HG02870 (cell line): ENCODE results near the gene SPINK6.
A peak's percentile ranks its signal among the peaks of the same experiment; 100 is the strongest.

Source experiments
- ATAC-seq: cut with Tn5 transposase; IDR thresholded peaks from one replicate; pipeline ENCODE4 v1.9.1; 2021; ENCODE audit warnings: mild to moderate bottlenecking, moderate library complexity; ENCODE audit not compliant: unreplicated experiment

SPINK6 gene, protein sequence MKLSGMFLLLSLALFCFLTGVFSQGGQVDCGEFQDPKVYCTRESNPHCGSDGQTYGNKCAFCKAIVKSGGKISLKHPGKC

DNA sequence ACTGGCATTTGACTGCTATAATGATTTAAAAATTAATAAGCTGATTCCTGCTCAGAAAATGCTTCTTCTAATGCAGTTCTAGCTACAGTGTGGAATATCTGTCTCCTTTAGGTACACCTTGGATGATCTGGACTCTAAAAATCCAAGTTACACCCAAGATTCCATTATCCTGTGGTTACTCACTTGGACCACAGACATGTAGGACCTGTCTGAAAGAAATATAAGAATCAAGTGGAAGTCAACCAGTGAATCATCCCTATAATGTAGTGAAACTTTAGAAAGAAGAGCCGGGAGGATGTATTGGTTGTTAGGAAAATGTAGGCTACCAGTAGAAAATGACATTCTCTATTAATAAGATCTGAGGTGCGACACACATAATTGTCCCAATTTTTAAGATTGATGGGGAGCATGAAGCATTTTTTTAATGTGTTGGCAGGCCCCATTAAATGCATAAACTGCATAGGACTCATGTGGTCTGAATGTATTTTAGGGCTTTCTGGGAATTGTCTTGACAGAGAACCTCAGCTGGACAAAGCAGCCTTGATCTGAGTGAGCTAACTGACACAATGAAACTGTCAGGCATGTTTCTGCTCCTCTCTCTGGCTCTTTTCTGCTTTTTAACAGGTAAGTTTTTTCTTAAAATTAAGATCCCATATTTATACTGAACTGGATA lies at the start of gene SPINK6:
Gene SPINK6 (plus strand): TSS at position 512 of the 673 bp plus-strand sequence. CDS start 55 bp downstream, at position 567.
- no peak for ATAC-seq

DNA sequence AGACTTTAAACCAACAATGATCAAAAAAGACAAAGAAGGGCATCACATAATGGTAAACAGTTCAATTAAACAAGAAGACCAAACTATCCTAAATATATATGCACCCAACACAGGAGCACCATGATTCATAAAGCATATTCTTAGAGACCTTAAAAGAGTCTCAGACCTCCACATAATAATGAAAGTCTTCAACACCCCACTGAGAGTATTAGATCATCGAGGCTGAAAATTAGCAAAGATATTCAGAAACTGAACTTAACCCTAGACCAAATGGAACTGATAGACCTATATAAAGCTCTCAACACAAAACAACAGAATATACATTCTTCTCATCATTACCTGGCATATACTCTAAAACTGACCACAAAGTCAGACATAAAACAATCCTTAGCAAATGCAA lies 46.2 kb upstream of the SPINK6 start:
- ATAC-seq, result no peak

DNA sequence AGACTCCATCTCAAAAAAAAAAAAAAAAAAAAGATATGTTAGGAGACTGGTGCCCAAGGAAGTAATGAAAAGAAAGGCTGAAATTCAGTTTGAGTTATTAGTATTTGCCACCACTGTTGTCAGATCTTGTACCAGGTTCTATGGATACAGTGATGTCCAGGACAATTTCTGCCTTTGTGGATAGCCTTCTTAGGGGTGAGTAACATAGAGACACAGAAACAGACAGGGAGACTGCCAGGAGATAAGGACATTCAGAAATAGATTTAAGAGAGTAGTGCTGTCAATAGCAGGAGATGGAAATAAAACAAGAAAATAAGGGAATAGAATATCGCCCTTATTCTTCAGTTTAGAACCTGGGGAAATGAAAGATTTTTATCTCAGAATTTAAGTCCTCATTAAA lies 40.8 kb upstream of the SPINK6 start:
- no peak for ATAC-seq

DNA sequence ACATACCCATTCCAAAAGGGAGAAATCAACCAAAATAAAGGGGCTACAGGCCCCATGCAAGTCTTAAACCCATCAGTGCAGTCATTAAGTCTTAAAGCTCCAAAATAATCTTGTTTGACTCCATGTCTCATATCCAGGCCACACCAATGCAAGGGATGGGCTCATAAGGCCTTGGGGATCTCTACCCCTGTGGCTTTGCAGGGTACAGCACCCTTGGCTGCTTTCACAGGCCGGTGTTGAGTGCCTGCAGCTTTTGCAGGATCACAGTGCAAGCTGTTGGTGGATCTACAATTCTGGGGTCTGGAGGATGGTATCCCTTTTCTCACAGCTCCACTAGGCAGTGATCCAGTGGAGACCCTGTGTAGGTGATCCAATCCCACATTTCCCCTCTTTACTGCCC lies 39.5 kb upstream of the SPINK6 start:
- no peak for ATAC-seq

DNA sequence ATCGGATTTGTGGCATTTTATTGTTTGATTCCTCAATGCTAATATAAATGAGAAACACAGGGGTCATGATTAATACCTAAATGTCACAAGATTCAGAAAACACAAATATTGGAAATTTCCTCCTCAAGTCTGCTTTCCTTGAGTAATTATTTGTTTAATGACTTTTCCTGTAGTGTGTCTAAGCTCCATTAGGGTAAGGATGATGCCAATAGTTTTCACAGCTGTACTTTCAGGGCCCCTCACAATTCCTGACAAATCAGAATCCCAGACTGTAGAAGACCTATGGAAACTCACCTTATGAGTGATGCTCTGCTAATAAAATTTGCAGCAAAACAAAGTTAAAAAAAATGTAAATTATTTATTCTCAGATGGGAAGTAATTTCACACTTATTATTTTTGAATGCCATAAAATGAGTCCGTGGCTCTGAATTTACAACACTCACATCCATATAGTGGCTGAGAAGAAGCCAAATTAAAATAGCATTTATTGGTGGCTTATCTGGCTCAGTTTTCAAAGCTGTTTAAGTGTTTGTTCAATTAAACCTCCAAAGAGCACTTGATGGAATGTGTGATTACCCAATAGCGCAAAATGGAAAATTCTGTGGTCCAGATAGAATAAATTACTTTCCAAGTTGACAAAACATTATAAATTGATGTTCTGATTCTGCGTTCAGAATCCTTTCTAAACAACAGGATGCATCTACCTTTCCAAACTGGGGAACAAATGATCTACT lies 36.1 kb upstream of the SPINK6 start:
- no peak for ATAC-seq

DNA sequence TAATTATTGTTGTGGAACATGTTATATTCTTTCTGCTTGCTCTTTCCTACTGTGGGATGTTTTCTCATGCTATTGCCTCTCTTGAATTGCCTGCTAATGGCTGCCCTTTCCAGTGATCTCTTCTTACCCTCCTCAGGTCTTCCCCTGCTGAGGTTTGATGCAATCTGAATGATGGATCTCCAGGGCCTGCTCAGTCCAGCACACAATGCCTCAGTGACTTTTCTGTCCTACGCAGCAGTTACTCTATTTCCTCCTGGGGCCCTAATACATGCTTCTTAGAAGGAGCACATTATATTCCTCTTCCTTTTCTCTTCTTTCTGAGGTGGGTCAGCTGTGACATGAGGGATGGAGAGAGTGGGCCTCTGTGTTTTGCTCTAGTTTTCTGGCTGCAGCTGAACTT lies 34.6 kb upstream of the SPINK6 start, which contains the start of gene SPINK14:
Gene SPINK14 (plus strand): TSS at position 301 of the 400 bp plus-strand sequence. CDS start 1,187 bp downstream, outside the sequence.
- ATAC-seq, result no peak

DNA sequence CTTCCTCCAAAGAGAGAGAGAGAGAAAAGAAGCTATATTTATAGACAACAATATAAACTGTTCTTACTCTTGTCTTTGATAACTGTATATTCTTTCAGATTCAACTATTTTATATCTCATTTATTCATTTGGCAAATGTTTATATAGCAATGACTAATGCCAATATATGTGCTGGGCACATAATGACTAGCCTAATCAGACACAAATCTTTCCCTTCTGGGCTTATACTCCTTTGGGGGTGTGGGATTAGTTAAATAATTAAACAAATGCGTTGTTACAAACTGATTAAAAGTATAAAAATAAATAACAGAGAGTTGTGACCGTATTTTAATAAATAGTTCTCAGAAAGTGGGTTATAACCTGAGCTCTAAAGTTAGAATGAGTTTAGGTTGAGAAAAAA lies 30.5 kb upstream of the SPINK6 start:
- ATAC-seq, result no peak

DNA sequence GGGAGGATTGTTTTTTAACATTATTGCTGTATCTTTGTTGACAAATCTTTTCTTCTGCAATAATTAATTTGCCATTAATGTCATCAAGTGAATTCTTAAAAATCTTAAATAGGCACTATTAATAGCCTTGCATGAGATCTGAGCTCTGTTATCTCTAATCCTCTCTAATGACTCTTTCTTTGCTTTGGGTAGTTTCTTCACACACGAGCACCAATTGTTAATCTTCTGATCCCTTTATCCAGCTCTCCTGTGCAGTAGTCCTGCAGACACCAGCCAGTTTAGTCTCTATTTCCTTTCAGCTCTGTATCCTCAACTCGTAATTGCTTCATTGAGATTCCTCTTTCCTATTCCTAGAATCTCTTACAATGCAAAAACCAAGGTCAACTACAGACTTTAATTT lies 26.4 kb upstream of the SPINK6 start:
- no peak for ATAC-seq

DNA sequence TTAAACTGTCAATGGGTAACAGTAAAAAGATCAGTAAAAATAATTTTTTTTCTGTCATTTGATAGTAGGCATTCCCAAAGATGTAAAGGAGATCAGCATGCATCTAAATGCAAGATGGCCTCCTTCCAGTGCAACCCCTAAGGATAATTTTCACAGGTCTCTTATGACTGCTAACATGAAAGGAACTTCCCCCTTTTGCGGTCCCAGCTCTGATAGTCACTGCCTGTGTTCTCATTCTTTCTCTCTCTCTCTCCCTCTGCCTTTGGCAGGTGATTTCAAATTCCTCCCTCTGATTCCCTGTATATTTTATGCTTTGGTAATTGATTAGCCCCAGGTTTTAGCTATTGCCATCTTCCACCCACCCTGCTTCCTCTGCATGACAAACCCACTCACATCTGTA lies 25.6 kb upstream of the SPINK6 start:
- ATAC-seq, result no peak

DNA sequence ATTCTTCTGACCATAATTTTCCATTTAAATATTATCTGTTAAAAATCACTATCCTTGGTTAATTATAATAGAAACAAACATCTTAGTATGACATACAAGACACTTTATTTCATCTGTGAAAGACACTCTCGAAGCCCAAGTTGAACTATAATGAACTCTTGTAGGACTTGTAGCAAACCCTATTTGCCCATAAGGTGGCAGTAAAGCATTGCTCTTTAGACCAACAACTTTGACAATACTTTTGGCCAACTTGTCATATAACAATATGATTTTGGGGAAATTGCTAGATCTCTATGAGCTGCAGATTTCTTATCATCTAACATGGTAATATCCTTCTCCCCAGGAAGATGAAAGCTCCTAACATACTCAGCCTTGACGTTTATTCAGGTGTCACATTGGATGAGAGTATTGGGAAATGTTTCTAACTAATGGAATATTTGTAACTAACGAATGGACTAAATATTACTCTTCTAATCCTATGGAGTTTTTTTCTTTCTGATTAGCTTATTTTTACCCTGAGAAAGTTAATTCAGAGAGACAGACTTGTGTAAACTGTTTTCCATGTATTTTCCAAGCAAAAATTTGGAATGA lies 23.5 kb upstream of the SPINK6 start:
- ATAC-seq, result no peak

DNA sequence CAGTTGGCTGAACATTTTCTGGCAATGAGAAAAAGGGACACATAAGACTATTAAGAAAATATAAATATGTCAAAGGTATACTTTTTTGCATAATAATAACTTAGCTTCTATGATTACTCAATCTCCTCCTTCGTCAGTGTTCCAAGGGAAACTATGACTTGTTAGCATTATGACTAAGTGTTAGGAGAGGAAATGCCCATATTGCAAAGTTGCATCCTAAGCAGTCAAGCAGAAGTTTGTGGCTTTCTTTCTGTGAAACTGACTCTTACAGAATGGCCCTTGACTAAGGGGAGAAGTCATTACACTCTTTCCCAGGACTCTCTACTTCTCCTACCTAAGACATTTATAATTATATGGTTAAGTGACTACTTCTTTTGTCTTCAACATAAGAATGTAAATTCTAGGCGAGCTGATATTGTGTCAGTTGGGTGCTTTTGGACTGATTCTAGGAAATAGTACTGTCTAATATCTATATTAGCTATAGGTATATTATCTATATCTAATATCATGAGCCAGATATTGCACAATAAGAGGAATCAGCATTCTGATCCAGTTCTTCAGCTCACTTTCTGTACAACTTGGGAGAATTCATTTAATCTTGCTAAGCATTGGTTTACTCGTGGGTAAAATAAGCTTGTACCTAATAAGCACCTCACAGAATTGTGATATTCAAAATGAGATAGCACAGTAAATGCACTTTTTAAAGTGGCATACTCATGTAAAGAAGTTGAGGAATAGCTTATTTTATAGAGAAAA lies 16.4 kb upstream of the SPINK6 start:
- peak; percentile 83 for ATAC-seq

DNA sequence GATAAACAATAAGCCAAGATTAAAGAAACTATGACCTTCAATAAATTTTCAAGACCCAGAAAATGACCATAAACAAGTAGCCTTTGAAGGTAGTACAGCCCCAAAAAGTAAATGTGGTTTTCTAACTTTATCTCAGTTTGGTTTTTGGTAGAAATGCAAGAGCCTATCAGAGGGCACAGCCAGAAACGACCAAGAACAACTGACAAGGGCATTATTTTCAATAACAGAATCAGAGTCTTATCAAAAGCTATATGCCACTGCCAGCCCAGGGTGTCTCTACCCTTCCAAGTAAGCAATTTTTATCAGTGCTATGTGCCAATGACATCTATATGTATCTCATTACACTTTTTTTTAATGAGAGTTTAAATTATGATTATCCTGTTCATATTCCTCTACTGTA lies 11.8 kb upstream of the SPINK6 start:
- no peak for ATAC-seq

DNA sequence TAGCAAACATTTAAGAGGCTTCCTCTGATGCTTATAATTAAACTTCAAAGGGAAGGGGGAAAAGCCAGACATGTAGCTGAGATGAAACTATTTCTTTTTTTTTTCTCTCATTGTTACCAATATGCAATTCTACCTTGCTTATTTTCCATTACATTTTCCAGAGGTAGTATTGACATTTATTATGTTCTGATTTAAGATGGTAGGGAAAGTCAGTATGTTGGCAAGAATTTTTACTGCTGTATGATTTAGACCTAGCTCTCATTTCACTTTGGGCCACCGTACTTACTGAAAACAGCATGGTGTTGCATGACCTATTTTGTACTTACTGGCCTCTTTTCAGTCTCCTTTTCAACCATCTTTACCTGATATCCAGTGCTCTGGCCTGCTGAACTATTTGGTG lies 9.6 kb upstream of the SPINK6 start:
- ATAC-seq, result no peak

DNA sequence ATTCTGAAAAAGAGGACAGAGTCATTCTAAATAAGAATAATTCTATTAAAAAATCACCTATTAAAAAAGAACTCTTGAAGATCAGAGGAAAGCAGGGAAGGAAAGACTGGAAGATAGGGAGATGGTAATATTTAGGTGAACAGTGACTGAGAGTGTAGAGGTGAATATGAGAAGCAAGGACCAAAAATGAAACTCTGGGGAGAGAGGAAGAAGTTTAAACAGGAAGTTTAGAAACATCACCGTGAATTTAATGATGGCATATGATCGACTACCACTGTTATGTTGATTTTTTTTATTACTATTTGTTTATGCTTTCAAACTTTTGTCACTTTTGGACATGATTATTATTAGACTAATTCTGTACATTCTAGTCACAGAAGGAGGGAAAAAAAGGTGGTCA lies 1.7 kb upstream of the SPINK6 start:
- ATAC-seq, result no peak

DNA sequence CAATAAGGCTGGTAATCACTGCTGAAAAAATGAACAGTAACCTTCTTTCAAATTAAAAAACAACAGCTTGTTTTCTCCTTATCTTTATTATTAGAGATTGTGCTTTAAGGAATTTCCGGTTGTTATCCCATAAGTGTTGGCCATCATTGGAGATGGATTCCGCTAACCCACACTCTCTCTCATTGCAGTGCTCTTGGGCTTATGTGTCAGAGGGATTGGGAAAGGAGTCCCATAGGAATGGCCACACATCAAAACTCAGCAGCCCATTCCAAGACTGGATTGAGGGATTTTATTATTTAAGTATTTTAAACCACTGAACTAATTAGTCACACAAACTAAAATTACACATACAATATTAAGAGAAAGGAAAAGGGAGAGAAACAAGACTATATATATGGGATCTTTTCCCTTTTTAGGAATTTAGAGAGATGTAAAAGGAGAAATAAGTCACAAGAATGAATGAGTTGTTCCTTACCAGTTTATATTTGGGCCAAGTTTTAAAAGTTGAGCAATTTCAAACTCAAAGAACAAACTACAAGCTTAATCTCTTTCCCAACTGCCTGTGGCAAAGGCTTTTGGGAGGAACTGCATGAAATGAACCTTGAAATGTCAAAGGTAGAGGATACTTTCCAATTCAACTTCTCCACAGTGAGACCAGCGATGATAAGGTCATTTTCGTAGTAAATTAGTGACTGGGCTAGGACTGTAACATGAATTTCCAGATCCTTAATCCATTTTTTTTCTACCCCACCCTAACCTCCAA lies 2.4 kb downstream of the SPINK6 start:
- ATAC-seq, result no peak

DNA sequence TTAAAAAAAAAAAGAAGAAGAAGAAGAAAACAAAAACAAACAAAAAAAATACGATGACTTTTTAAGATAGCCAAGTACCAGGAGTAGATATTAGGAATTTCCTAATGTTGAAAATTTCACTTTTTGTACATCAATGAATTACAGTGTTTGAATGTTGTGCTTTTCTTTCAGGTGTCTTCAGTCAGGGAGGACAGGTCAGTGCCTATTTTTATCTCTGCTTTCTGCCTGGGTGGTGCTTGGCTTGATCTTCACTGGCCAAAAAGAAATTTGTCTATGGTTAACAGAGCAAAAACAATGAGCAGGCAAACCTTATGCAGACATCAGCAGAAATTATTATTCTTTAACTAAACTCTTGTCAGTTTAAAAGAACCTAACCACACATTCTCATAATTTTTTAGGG lies 3.0 kb downstream of the SPINK6 start:
- ATAC-seq, result no peak

DNA sequence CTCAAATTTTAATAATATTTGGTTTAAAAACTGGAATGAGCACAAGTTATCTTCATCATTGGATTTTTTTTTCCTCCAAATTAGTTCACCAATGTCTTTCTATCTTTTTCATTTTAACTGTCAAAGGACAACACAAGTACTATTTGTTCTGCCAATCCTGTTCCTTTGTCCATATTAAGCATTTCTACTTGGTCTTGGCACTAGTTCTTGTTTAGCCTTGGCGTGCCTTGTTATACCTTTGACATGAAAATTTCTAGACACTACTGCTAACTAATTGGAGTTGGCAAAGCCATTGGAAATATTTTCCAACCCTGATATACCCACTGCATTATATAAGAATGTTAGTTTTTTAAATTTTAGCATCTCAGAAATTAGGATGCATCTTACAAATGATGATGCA lies 3.8 kb downstream of the SPINK6 start:
- no peak for ATAC-seq

DNA sequence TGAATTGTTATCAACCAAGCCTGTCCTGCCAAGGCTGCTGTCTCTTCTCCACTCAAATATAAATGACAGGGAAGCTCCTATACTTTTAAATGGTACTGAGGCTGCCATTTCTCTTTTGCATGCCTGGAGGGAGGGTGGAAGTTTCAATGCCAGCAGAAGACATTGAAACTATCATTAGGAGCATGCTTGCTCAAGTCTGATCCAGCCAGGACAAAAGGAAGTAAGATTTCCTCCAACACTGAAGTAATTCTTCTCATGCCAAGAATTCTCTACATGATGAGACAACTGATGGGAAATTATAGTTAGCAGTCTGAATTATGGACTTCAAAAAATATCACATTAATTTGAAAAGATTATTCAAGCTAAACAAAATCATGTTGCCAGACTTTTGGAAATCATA lies 5.4 kb downstream of the SPINK6 start:
- ATAC-seq, result no peak

DNA sequence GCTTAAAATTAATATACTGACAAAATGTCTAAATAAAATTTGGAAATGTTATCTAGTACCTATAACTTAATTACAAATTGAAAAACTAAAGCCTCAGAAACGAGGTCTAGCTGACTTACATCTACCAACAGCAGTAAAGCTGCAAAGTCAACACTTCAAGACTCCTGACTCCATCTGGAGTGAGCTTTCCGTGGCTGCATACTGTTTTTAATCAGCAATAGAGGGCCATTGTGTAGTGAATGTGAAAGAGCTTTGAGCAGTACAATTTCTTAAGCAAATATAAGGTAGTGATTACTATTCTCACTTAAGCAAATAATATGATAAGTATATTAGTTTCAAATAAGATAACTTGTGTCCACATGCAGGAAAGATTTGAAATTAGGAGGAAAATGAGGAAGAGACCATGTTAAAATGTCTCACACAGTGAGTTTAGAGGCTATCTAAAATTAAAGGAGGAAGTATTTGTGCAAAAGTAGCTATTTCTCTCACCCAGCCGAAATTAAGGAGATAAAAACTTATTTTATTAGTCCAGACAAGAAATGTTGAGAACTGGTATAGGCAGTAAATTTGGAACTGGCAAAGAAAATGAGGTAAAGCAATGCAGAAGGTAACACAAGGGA lies 6.4 kb downstream of the SPINK6 start:
- ATAC-seq, result no peak

DNA sequence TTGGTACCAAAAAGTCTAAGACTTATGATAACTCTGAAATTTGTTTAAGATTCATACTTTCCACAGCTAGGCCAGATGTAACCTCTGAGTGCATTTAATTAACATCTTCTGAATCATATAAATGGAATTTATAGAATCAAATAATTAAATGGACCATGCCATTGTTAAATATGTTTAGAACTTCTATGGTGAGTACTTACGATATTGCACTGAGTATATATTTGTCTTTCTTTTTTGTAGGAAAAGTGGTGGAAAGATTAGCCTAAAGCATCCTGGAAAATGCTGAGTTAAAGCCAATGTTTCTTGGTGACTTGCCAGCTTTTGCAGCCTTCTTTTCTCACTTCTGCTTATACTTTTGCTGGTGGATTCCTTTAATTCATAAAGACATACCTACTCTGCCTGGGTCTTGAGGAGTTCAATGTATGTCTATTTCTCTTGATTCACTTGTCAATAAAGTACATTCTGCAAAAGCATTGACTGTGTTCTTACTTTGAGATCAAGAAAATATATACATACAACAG lies 11.9 kb downstream of the SPINK6 start:
- no peak for ATAC-seq
